ENCODE results near the gene SDK1.

The SDK1 gene

DNA sequence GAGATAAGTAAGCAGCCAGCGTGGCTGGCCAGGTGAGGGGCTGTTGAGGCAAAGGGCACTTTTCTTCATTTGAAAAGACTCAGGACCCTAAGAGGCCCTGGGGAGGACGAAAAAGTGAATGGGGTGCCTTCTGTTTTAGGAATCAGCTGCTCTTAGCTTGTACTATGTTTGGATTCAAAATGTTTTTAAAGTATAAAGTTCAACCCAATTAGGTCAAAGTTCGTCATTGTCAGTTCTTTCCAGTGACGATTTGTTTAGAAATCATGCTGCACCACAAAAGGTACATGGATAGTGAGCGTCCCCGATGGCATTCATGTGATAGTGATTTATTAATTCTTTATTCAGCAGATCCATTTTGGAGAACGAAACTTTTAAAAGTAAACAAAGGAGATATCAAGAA, 338.2 kb downstream of the SDK1 start:
- TF ChIP-seq CTBP1 (IDR thresholded peaks at IDR 0.05; ENCODE audit: borderline replicate concordance), result no peak
- no peak for TF ChIP-seq FOXA1 (IDR thresholded peaks at IDR 0.05)
- no peak for TF ChIP-seq L3MBTL2 (conservative IDR thresholded peaks at IDR 0.05)
- no peak for TF ChIP-seq LEF1 (IDR thresholded peaks at IDR 0.05; ENCODE audit: borderline replicate concordance)
- TF ChIP-seq SUZ12 (IDR thresholded peaks at IDR 0.05), result no peak
- TF ChIP-seq TARDBP (IDR thresholded peaks at IDR 0.05), result no peak
- no peak for TF ChIP-seq NFRKB (IDR thresholded peaks at IDR 0.05)
- no peak for TF ChIP-seq HDGF (IDR thresholded peaks at IDR 0.05; ENCODE audit: borderline replicate concordance)
- no peak for TF ChIP-seq BHLHE40 (IDR thresholded peaks at IDR 0.05; ENCODE audit: borderline replicate concordance)
- TF ChIP-seq, protein P1, sequence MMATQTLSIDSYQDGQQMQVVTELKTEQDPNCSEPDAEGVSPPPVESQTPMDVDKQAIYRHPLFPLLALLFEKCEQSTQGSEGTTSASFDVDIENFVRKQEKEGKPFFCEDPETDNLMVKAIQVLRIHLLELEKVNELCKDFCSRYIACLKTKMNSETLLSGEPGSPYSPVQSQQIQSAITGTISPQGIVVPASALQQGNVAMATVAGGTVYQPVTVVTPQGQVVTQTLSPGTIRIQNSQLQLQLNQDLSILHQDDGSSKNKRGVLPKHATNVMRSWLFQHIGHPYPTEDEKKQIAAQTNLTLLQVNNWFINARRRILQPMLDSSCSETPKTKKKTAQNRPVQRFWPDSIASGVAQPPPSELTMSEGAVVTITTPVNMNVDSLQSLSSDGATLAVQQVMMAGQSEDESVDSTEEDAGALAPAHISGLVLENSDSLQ (IDR thresholded peaks at IDR 0.05), result no peak
- no peak for TF ChIP-seq ELF4 (IDR thresholded peaks at IDR 0.05)
- TF ChIP-seq ZNF384 (IDR thresholded peaks at IDR 0.05), result no peak
- no peak for TF ChIP-seq SP1 (IDR thresholded peaks at IDR 0.05)
- no peak for TF ChIP-seq FOXK2 (IDR thresholded peaks at IDR 0.05)
- no peak for TF ChIP-seq FOXM1 (IDR thresholded peaks at IDR 0.05; ENCODE audit: borderline replicate concordance)
- ChIA-PET POLR2A (no interaction called here), CTCF (no interaction called here)
- DNase-seq (ENCODE audit: extremely low spot score), result no peak

DNA sequence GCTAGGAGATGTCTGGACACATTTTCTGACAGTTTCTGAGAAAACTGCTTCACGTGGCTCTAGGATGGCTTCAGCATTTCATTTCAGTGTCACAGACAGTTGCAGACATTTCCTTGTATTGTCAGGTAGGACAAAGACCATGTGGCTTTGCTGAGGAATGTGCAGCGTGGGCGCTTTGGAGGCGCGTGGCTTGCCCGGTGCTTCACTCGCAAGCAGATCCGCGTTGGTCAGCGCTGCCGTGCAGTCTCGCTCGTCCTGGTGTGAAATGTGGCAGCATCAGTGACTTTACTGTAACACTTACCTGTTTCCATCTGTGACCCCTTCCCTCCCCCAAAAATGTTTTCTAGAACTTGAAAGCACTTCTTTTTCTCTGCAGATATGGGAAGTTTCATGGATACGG, 340.5 kb downstream of the SDK1 start:
- POLR2A ChIA-PET, result no interaction called here
- no peak for DNase-seq (ENCODE audit: extremely low spot score)
- CTCF ChIA-PET, result no interaction called here
- TF ChIP-seq ZNF384 (IDR thresholded peaks at IDR 0.05), result no peak

DNA sequence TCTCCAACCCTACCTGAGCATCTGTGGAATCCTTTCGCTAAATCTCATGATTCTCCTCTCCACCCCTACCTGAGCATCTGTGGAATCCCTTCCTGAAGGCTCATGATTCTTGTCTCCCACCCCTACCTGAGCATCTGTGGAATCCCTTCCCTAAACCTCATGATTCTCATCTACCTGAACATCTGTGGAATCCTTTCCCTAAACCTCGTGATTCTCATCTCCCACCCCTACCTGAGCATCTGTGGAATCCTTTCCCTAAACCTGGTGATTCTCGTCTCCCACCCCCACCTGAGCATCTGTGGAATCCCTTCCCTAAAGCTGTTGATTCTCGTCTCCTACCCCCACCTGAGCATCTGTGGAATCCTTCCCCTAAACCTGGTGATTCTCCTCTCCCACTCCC, 342.0 kb downstream of the SDK1 start:
- POLR2A ChIA-PET, result no interaction called here
- TF ChIP-seq ARNT (IDR thresholded peaks at IDR 0.05) (no peak), BHLHE40 (IDR thresholded peaks at IDR 0.05; ENCODE audit: borderline replicate concordance) (no peak), FOXA1 (IDR thresholded peaks at IDR 0.05) (no peak), TARDBP (IDR thresholded peaks at IDR 0.05) (no peak), FOXK2 (IDR thresholded peaks at IDR 0.05) (no peak), FOXM1 (IDR thresholded peaks at IDR 0.05; ENCODE audit: borderline replicate concordance) (no peak), ELF4 (IDR thresholded peaks at IDR 0.05) (no peak), CTBP1 (IDR thresholded peaks at IDR 0.05; ENCODE audit: borderline replicate concordance) (no peak), LEF1 (IDR thresholded peaks at IDR 0.05; ENCODE audit: borderline replicate concordance) (no peak), NFRKB (IDR thresholded peaks at IDR 0.05) (no peak), SUZ12 (IDR thresholded peaks at IDR 0.05) (no peak)
- CTCF ChIA-PET, result no interaction called here
- DNase-seq (ENCODE audit: extremely low spot score), result no peak

DNA sequence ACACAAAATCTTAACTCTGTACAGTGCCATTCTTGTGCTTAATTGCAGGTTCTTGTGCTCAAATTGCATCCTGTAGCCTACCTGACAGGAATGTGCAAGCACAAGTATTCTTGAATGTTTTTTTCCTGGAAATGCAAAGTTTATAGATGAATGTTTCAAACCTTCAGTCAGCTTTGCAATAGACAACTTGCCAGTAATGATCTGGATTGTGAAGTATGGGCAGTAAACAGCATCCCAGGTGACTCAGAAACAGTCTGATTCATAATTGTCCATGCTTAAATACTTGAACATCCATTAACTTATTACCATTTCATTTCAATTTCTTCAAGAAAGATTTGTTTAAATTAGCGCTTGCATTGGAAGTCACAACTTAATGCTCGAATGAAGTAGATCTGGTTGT, 347.2 kb downstream of the SDK1 start:
- DNase-seq (ENCODE audit: extremely low spot score), result no peak
- ChIA-PET POLR2A (no interaction called here), CTCF (no interaction called here)
- TF ChIP-seq CTBP1 (IDR thresholded peaks at IDR 0.05; ENCODE audit: borderline replicate concordance), result no peak
- TF ChIP-seq HDGF (IDR thresholded peaks at IDR 0.05; ENCODE audit: borderline replicate concordance), result no peak
- TF ChIP-seq ELF4 (IDR thresholded peaks at IDR 0.05), result no peak
- TF ChIP-seq SP1 (IDR thresholded peaks at IDR 0.05), result no peak

DNA sequence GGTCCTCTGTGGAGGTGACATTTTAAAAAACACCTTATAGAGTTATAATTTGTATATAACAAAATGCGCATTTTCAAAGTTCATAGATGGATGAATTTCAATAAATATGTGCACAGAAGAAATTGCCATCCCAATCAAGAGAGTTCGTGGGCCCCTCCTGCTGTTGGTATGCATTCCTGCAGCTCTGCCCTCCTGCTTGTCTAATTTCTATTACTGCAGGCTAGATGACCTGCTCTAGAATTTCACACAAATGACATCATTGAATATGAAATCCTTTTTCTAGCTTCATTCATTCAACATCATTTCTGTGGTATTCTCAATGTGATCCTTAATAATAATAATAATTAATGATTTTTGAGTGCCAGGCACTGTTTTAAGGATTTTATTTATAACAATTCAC, 348.2 kb downstream of the SDK1 start:
- DNase-seq (ENCODE audit: extremely low spot score), result peak; percentile 10
- TF ChIP-seq ARNT (IDR thresholded peaks at IDR 0.05) (no peak), NFRKB (IDR thresholded peaks at IDR 0.05) (no peak), LEF1 (IDR thresholded peaks at IDR 0.05; ENCODE audit: borderline replicate concordance) (no peak), SP1 (IDR thresholded peaks at IDR 0.05) (no peak), SUZ12 (IDR thresholded peaks at IDR 0.05) (no peak), ELF4 (IDR thresholded peaks at IDR 0.05) (no peak), FOXA1 (IDR thresholded peaks at IDR 0.05) (no peak)
- TF ChIP-seq, protein P1 (IDR thresholded peaks at IDR 0.05), result no peak
- ChIA-PET POLR2A (no interaction called here), CTCF (no interaction called here)

DNA sequence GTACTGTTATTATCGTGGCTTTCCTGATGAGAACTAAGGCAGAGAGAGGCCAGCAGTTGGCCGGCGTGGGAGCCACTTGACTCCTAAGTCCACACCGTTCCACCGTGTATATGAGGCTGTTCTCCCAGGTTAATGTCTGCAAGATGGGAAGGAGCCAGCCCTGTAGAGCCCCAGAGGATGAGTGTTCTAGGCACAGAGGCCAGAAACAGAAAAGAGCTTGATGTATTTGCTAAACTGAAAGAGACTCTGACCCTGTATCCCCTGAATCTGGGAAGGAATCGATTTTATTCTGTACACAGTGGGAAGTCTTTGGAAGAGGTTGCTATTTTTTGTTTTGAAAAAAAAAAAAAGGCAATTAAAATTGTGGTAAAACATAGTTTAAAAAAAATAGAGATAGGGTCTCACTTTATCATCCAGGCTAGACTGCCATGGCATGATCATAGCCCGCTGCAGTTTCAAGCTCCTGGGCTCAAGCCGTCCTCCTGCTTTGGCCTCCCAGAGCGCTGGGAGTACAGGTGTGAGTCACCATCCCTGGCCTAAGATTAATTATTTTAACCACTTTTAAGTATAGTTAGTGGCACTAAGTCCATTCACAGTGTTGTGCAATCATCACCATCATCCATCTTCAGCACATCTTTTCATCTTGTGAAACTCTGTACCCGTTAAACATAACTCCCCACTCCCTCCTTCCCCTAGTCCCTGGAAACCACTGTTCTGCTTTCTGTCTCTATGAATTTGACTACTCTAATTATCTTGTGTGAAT, 348.8 kb downstream of the SDK1 start:
- ChIA-PET CTCF (interaction anchor here (0.6 to 0.7 kb wide), 2 partner anchors 34 to 115 kb away, joined by 3 to 5 read pairs; no protein-coding TSS in a partner anchor), POLR2A (no interaction called here)
- no peak for DNase-seq (ENCODE audit: extremely low spot score)
- no peak for TF ChIP-seq FOXK2 (IDR thresholded peaks at IDR 0.05)
- no peak for TF ChIP-seq HDGF (IDR thresholded peaks at IDR 0.05; ENCODE audit: borderline replicate concordance)
- TF ChIP-seq L3MBTL2 (conservative IDR thresholded peaks at IDR 0.05), result no peak
- TF ChIP-seq ARNT (IDR thresholded peaks at IDR 0.05), result no peak
- TF ChIP-seq NFRKB (IDR thresholded peaks at IDR 0.05), result no peak
- TF ChIP-seq SUZ12 (IDR thresholded peaks at IDR 0.05), result no peak
- TF ChIP-seq FOXA1 (IDR thresholded peaks at IDR 0.05), result no peak
- TF ChIP-seq ZNF384 (IDR thresholded peaks at IDR 0.05), result no peak
- TF ChIP-seq TARDBP (IDR thresholded peaks at IDR 0.05), result no peak

DNA sequence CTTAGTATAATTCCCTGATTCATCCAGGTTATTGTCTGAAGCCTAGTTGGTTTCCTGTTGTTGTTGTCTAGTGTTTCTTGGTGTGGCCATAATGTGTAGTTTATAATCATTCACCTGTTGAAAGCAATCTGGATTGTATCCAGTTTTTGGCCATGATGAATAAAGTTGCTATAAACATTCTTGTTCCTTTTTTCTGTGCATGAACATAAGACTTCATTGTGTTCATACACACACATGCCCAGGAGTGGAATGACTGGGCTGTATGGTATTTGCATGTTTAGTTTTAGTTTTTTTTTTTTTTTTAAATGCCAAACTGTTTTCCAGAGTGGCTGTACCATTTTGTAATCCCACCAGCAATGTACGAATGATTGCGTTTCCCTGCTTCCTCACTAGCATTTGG, 349.8 kb downstream of the SDK1 start:
- no peak for DNase-seq (ENCODE audit: extremely low spot score)
- no peak for TF ChIP-seq FOXK2 (IDR thresholded peaks at IDR 0.05)
- TF ChIP-seq NFRKB (IDR thresholded peaks at IDR 0.05), result no peak
- no peak for TF ChIP-seq CTBP1 (IDR thresholded peaks at IDR 0.05; ENCODE audit: borderline replicate concordance)
- TF ChIP-seq, protein P1 (IDR thresholded peaks at IDR 0.05), result no peak
- TF ChIP-seq ARNT (IDR thresholded peaks at IDR 0.05), result no peak
- TF ChIP-seq HDGF (IDR thresholded peaks at IDR 0.05; ENCODE audit: borderline replicate concordance), result no peak
- no peak for TF ChIP-seq ELF4 (IDR thresholded peaks at IDR 0.05)
- TF ChIP-seq LEF1 (IDR thresholded peaks at IDR 0.05; ENCODE audit: borderline replicate concordance), result no peak
- TF ChIP-seq BHLHE40 (IDR thresholded peaks at IDR 0.05; ENCODE audit: borderline replicate concordance), result no peak
- no peak for TF ChIP-seq L3MBTL2 (conservative IDR thresholded peaks at IDR 0.05)
- TF ChIP-seq SUZ12 (IDR thresholded peaks at IDR 0.05), result no peak
- ChIA-PET POLR2A (no interaction called here), CTCF (no interaction called here)
